Type B pancreatic cell (in vitro differentiated cells): ENCODE measurements around the gene CACNA1B. TPM values are rescaled to one million over a fixed set of nuclear protein-coding genes. Genes with fewer than 3 reads are reported as not detected.
A peak's percentile ranks its signal among the peaks of the same experiment; 100 is the strongest.

Source experiments
- DNase-seq: peaks from one replicate; pipeline ENCODE4 v3.0.0; 2021; ENCODE audit warnings: mixed read lengths; ENCODE audit not compliant: unreplicated experiment; ENCODE audit errors: extremely low spot score
- H3K27ac Mint-ChIP-seq: 2 replicates; pipeline ENCODE4 v1.8.0; 2021; ENCODE audit warnings: mild to moderate bottlenecking, mixed read lengths
- H3K27me3 Mint-ChIP-seq: 2 replicates; pipeline ENCODE4 v1.8.0; 2021; ENCODE audit warnings: mixed read lengths
- H3K36me3 Mint-ChIP-seq: 2 replicates; pipeline ENCODE4 v1.8.0; 2021; ENCODE audit warnings: mixed read lengths
- H3K4me1 Mint-ChIP-seq: one replicate; pipeline ENCODE4 v1.8.0; 2021; ENCODE audit warnings: mixed read lengths; ENCODE audit not compliant: unreplicated experiment
- H3K4me3 Mint-ChIP-seq: 2 replicates; pipeline ENCODE4 v1.8.0; 2021; ENCODE audit warnings: mild to moderate bottlenecking, mixed read lengths
- H3K9me3 Mint-ChIP-seq: 2 replicates; pipeline ENCODE4 v1.8.0; 2021; ENCODE audit warnings: mixed read lengths
- total RNA-seq: library from RNA; stranded (reverse); gene quantifications from 2 replicates; pipeline ENCODE4 v1.2.1, GENCODE V29; 2021; ENCODE audit warnings: low replicate concordance
- TF ChIP-seq, protein P1 (sequence below): fragments of 200-600 bp; sonication (generic); conservative IDR thresholded peaks from 2 replicates; pipeline ENCODE4 v1.5.0; 2021; ENCODE audit warnings: antibody characterized with exemption, mild to moderate bottlenecking

The CACNA1B gene
- total RNA-seq, 1 donor from 2014 or later, result 2.4 TPM

- Mint-ChIP-seq H3K36me3 (no peaks in the 10 kb centered on the region), H3K4me3 (no peak overlapping the region), H3K27me3 (no peaks in the 10 kb centered on the region), H3K9me3 (no peaks in the 10 kb centered on the region), H3K4me1 (no peaks in the 10 kb centered on the region), H3K27ac (no peak overlapping the region)
- DNase-seq, result peak; percentile 51
- TF ChIP-seq, protein P1, sequence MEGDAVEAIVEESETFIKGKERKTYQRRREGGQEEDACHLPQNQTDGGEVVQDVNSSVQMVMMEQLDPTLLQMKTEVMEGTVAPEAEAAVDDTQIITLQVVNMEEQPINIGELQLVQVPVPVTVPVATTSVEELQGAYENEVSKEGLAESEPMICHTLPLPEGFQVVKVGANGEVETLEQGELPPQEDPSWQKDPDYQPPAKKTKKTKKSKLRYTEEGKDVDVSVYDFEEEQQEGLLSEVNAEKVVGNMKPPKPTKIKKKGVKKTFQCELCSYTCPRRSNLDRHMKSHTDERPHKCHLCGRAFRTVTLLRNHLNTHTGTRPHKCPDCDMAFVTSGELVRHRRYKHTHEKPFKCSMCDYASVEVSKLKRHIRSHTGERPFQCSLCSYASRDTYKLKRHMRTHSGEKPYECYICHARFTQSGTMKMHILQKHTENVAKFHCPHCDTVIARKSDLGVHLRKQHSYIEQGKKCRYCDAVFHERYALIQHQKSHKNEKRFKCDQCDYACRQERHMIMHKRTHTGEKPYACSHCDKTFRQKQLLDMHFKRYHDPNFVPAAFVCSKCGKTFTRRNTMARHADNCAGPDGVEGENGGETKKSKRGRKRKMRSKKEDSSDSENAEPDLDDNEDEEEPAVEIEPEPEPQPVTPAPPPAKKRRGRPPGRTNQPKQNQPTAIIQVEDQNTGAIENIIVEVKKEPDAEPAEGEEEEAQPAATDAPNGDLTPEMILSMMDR, result no peak
These were observed 41.5 kb downstream of the CACNA1B start for GRCh38 chr9:137919095-137919465.

GRCh38 chr9:137919649-137920141 is 42.1 kb downstream of the CACNA1B start:
- Mint-ChIP-seq H3K4me3 (no peak overlapping the region), H3K27ac (no peak overlapping the region), H3K4me1 (no peaks in the 10 kb centered on the region), H3K9me3 (no peaks in the 10 kb centered on the region), H3K36me3 (no peaks in the 10 kb centered on the region), H3K27me3 (peaks cover 4% of the 10 kb centered on the region)
- DNase-seq, result peak; percentile 51
- TF ChIP-seq, protein P1, result no peak

DNA sequence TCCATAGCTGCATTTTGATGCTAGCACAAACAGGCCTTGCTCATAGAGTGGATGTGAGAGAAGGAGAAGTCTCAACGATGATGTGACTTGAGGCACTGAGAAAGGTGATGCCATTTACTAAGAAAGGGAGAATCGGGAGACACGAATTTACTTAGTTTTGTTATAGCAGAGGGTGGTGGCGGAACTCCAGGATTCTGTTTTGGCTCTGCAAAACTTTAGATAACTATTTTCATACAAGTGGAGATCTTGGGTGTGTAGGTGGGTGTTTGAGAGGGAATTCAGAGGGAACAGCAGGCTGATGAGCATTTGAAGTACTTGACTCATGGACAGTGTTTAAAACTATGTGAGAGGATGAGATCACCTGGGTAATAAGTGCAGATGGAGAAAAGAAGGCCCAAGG is 43.2 kb downstream of the CACNA1B start:
- Mint-ChIP-seq H3K27ac (no peak overlapping the region), H3K4me3 (no peak overlapping the region), H3K4me1 (no peaks in the 10 kb centered on the region), H3K27me3 (peaks cover 7% of the 10 kb centered on the region), H3K9me3 (no peaks in the 10 kb centered on the region), H3K36me3 (no peaks in the 10 kb centered on the region)
- TF ChIP-seq, protein P1, result no peak
- DNase-seq, result no peak

GRCh38 chr9:137924169-137924568 is 46.6 kb downstream of the CACNA1B start:
- TF ChIP-seq, protein P1, result no peak
- no peak for DNase-seq
- H3K4me3 Mint-ChIP-seq, result no peak overlapping the region
- no peak overlapping the region for H3K27ac Mint-ChIP-seq
- no peaks in the 10 kb centered on the region for H3K36me3 Mint-ChIP-seq
- H3K4me1 Mint-ChIP-seq, result no peaks in the 10 kb centered on the region
- H3K9me3 Mint-ChIP-seq, result no peaks in the 10 kb centered on the region
- H3K27me3 Mint-ChIP-seq, result peaks cover 7% of the 10 kb centered on the region

- DNase-seq, result peak; percentile 50
- Mint-ChIP-seq H3K4me1 (no peaks in the 10 kb centered on the region), H3K9me3 (no peaks in the 10 kb centered on the region), H3K27me3 (peaks cover 7% of the 10 kb centered on the region), H3K4me3 (no peak overlapping the region), H3K36me3 (no peaks in the 10 kb centered on the region), H3K27ac (no peak overlapping the region)
- TF ChIP-seq, protein P1, result no peak
These were observed 47.3 kb downstream of the CACNA1B start for GRCh38 chr9:137924761-137925369.
